ENCODE measurements around the gene GPR137B.

Gene GPR137B

DNA sequence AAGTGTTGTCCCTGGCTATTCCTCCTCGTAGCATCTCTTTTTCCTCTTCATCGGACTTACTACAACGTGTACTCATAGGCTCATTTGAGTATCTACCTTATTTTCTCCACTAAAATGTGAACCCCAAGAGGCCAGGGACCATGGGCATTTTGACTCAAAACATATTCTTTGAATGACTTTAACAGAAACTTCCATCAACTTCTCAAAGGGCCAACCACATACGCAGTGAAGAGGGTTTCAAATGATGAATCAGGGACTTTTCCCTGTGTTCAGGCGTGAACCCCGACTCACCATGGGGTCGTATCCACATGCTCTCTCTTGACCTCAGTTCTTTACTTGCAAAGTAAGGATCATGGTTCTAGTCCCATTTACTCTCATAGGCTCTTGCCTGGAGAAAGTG is 20.2 kb upstream of the GPR137B start:
- no peaks in the 10 kb centered on the region; the same call in 1 of the 2 replicates for H3K27me3 ChIP-seq
- no peaks in the 10 kb centered on the region; the same call in 1 of the 2 replicates for H3K4me1 ChIP-seq
- H3K36me3 ChIP-seq = no peaks in the 10 kb centered on the region
- H3K9me3 ChIP-seq = no peaks in the 10 kb centered on the region; the same call in 1 of the 2 replicates
- no peak for TF ChIP-seq CTCF (IDR thresholded peaks at IDR 0.05; ENCODE audit: low read depth, low read length)
- no peak for DNase-seq
- H3K4me3 ChIP-seq (ENCODE audit: low read depth, low read length) = no peak overlapping the region

DNA sequence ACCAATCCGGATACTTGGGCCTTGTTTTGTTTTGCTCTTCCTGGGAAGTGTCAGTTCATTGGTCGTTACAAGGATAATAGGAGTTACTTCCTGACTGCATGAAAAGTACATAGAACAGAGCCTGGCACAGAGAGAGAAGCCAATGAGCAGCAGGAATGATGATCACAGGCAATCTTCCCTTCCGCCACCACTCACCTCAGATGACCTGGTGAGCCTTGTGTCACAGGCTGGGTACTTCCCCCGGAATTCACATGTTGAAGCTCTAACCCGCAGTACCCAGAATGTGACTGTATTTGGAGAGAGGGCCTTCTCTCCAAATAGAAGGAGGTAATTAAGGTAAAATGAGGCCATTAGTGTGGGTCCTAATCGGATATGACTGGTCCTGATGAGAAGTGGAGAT is 18.8 kb upstream of the GPR137B start:
- Histone ChIP-seq H3K27me3 (no peaks in the 10 kb centered on the region; the same call in 1 of the 2 replicates), H3K36me3 (no peaks in the 10 kb centered on the region), H3K9me3 (no peaks in the 10 kb centered on the region; the same call in 1 of the 2 replicates), H3K4me1 (no peaks in the 10 kb centered on the region; the same call in 1 of the 2 replicates), H3K4me3 (ENCODE audit: low read depth, low read length) (no peak overlapping the region)
- TF ChIP-seq CTCF (IDR thresholded peaks at IDR 0.05; ENCODE audit: low read depth, low read length) = no peak
- DNase-seq = no peak

DNA sequence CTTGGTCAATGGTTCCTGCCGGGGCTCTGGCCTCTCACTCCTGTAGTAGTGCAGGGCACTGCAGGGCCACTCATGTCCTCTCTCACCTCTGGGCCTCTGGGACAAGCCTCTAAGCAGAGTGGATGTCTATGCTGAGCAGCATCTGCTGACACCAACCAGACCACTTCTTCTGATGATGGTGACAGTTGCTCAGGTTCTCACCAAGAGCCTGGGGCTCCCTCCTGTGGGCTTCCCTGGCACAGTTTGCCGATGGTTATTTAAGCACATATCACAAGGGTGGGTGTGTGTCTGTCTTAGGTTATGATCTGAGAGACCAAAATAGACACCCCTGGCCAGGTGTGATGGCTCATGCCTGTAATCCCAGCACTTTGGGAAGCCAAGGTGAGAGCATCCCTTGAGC is 17.4 kb upstream of the GPR137B start:
- no peak for TF ChIP-seq CTCF (IDR thresholded peaks at IDR 0.05; ENCODE audit: low read depth, low read length)
- Histone ChIP-seq H3K9me3 (no peaks in the 10 kb centered on the region; the same call in 1 of the 2 replicates), H3K36me3 (no peaks in the 10 kb centered on the region), H3K4me1 (no peaks in the 10 kb centered on the region; the same call in 1 of the 2 replicates), H3K27me3 (no peaks in the 10 kb centered on the region; the same call in 1 of the 2 replicates), H3K4me3 (ENCODE audit: low read depth, low read length) (no peak overlapping the region)
- DNase-seq = no peak

- H3K9me3 ChIP-seq = no peaks in the 10 kb centered on the region
- no peak overlapping the region for H3K4me3 ChIP-seq (ENCODE audit: low read depth, low read length)
- no peak for DNase-seq
- no peaks in the 10 kb centered on the region; the same call in 1 of the 2 replicates for H3K27me3 ChIP-seq
- no peaks in the 10 kb centered on the region; the same call in 1 of the 2 replicates for H3K4me1 ChIP-seq
- no peaks in the 10 kb centered on the region for H3K36me3 ChIP-seq
- TF ChIP-seq CTCF (IDR thresholded peaks at IDR 0.05; ENCODE audit: low read depth, low read length) = no peak
Observed at GRCh38 chr1:236127045-236127444, 15.3 kb upstream of the GPR137B start.

DNA sequence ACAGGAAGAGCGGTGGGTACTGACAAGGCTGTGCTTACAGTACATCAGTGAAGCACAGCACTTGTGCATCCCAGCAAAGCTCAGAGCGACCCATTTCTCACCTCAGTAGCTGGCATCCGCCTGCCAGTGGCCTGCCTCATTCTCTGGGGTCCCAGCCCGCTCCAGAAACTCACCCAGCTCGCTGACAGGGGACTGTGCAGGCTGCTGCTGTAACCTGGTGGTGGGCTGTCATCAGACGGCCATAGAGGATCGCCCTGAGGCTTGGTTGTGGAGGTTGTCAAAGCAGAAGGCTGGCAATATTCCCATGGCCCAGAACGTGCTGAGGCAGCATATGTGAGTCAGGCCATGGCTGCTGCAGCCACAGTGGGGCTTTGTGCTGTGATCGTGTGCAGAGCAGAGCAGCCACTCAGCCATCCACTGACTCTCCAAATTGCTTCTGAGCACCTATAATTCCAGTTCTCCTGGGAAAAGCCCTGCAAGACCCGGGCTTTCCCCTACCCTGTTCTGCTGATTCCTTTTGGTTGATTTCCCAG is 13.6 kb upstream of the GPR137B start:
- Histone ChIP-seq H3K27me3 (peaks cover 2% of the 10 kb centered on the region), H3K36me3 (no peaks in the 10 kb centered on the region), H3K9me3 (no peaks in the 10 kb centered on the region), H3K4me3 (ENCODE audit: low read depth, low read length) (no peak overlapping the region), H3K4me1 (no peaks in the 10 kb centered on the region; the same call in 1 of the 2 replicates)
- TF ChIP-seq CTCF (IDR thresholded peaks at IDR 0.05; ENCODE audit: low read depth, low read length) = no peak
- peak; percentile 42 for DNase-seq

DNA sequence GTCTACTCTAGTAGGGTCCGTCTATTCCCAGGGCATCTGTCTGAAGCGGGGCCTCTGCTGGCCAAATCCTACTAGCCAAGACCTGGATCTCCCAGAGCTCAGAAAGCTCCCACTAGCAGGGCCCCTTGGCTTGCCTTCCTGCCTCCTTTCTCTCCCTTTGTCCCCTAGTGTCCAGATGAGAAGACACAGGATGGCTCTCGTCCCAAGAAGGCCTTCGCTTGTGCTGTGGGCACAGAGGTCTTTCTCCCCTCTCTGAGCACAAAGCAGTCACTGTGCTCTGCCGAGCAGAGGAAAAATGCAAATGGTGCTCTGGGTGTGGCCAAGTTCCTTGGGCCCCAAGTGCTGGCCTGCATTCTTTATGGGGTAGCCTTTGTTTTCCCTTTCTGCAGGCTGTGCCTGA is 13.0 kb upstream of the GPR137B start:
- Histone ChIP-seq H3K4me1 (no peaks in the 10 kb centered on the region), H3K4me3 (ENCODE audit: low read depth, low read length) (no peak overlapping the region), H3K36me3 (no peaks in the 10 kb centered on the region), H3K27me3 (peaks cover 5% of the 10 kb centered on the region), H3K9me3 (no peaks in the 10 kb centered on the region)
- no peak for DNase-seq
- no peak for TF ChIP-seq CTCF (IDR thresholded peaks at IDR 0.05; ENCODE audit: low read depth, low read length)

All from BE2C (cell line).